ENCODE measurements around the gene GHITM.

Gene GHITM

DNA sequence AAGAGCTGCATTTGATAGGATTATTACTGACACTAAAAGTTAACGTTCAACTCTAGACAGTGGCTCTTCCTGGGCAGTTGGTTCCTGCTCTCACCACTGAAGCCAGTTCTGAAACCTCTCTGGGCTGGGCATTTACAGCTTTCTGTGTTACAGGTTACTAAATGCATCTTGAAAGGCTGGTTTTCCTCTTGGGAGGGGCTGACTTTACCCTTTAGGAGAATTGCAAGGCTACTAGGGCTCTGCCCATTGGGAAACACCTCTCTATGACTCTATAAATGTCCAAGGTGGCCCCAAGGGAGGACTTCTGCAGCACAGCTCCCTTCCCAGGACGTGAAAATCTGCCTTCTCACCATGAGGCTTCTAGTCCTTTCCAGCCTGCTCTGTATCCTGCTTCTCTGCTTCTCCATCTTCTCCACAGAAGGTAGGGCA lies 34.2 kb downstream of the GHITM start, which contains the start of gene GPR15LG:
TSS of gene GPR15LG (plus strand) at position 301 of the 429 bp plus-strand sequence. CDS start at position 352, 51 bp downstream.
- TF ChIP-seq FOXP2 (optimal IDR thresholded peaks at IDR 0.05; ENCODE audit: borderline replicate concordance, extremely low read depth, extremely low read length, insufficient read depth) (no peak), TAF1 (IDR thresholded peaks at IDR 0.05; ENCODE audit: borderline replicate concordance, insufficient read depth, low read length) (no peak), POLR2AphosphoS5 (IDR thresholded peaks at IDR 0.05; ENCODE audit: low read depth, low read length) (no peak), SIN3A (IDR thresholded peaks at IDR 0.05; ENCODE audit: borderline replicate concordance, insufficient read depth, low read length) (no peak), REST (IDR thresholded peaks at IDR 0.05; ENCODE audit: insufficient read depth in 1 of 2, low read depth in 2 of 2, low read length in 2 of 2) (no peak)

GRCh38 chr10:84175436-84175835 lies 36.1 kb downstream of the GHITM start:
- TF ChIP-seq FOXP2 (optimal IDR thresholded peaks at IDR 0.05; ENCODE audit: borderline replicate concordance, extremely low read depth, extremely low read length, insufficient read depth): no peak
- TF ChIP-seq SIN3A (IDR thresholded peaks at IDR 0.05; ENCODE audit: borderline replicate concordance, insufficient read depth, low read length): no peak
- TF ChIP-seq POLR2AphosphoS5 (IDR thresholded peaks at IDR 0.05; ENCODE audit: low read depth, low read length): no peak
- TF ChIP-seq TAF1 (IDR thresholded peaks at IDR 0.05; ENCODE audit: borderline replicate concordance, insufficient read depth, low read length): no peak
- no peak for TF ChIP-seq REST (IDR thresholded peaks at IDR 0.05; ENCODE audit: insufficient read depth in 1 of 2, low read depth in 2 of 2, low read length in 2 of 2)

DNA sequence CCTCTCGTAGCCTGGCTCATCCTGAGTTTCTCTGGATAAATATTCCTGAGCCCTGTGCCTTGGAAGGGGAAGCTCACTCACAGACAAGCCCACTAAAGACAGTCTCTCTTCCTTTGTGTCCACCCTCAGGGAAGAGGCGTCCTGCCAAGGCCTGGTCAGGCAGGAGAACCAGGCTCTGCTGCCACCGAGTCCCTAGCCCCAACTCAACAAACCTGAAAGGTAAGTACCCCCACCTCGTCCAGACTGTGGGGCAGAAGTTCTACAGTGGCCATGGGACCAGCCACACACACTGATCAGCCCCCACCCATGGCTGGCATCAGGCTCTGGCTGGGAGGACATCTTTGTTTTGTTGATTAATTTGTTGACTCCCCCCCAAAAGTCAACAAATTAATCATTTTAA lies 37.0 kb downstream of the GHITM start:
- no peak for TF ChIP-seq SIN3A (IDR thresholded peaks at IDR 0.05; ENCODE audit: borderline replicate concordance, insufficient read depth, low read length)
- no peak for TF ChIP-seq REST (IDR thresholded peaks at IDR 0.05; ENCODE audit: insufficient read depth in 1 of 2, low read depth in 2 of 2, low read length in 2 of 2)
- no peak for TF ChIP-seq POLR2AphosphoS5 (IDR thresholded peaks at IDR 0.05; ENCODE audit: low read depth, low read length)
- no peak for TF ChIP-seq FOXP2 (optimal IDR thresholded peaks at IDR 0.05; ENCODE audit: borderline replicate concordance, extremely low read depth, extremely low read length, insufficient read depth)
- no peak for TF ChIP-seq TAF1 (IDR thresholded peaks at IDR 0.05; ENCODE audit: borderline replicate concordance, insufficient read depth, low read length)

- TF ChIP-seq FOXP2 (optimal IDR thresholded peaks at IDR 0.05; ENCODE audit: borderline replicate concordance, extremely low read depth, extremely low read length, insufficient read depth): no peak
- no peak for TF ChIP-seq SIN3A (IDR thresholded peaks at IDR 0.05; ENCODE audit: borderline replicate concordance, insufficient read depth, low read length)
- no peak for TF ChIP-seq POLR2AphosphoS5 (IDR thresholded peaks at IDR 0.05; ENCODE audit: low read depth, low read length)
- TF ChIP-seq REST (IDR thresholded peaks at IDR 0.05; ENCODE audit: insufficient read depth in 1 of 2, low read depth in 2 of 2, low read length in 2 of 2): no peak
- TF ChIP-seq TAF1 (IDR thresholded peaks at IDR 0.05; ENCODE audit: borderline replicate concordance, insufficient read depth, low read length): no peak
Measured at GRCh38 chr10:84176836-84177474, 37.6 kb downstream of the GHITM start.

All from PFSK-1 (cell line).